Right cardiac atrium (tissue), 5 donors: ENCODE measurements around the gene LLGL2. TPM values are rescaled to one million over a fixed set of nuclear protein-coding genes. Genes with fewer than 3 reads are reported as not detected.

Source experiments
- ATAC-seq, 2 donors: fragments of 200-7000 bp; cut with Tn5 transposase; one replicate each; pipeline versions ENCODE4 v1.8.0 to v1.9.1; 2020; ENCODE audit warnings: moderate library complexity in 2 of 2, mild to moderate bottlenecking in 1 of 2
- DNase-seq, 3 donors: peaks; one replicate each; pipeline ENCODE4 v3.0.0-alpha.2; 2020
- H3K27ac ChIP-seq: one replicate; pipeline ENCODE4 v1.5.1; 2013; ENCODE audit warnings: mild to moderate bottlenecking, low read length, control low read depth, moderate library complexity
- H3K27me3 ChIP-seq: one replicate; pipeline ENCODE4 v1.6.1; 2013; ENCODE audit not compliant: control insufficient read depth, insufficient read depth
- H3K4me1 ChIP-seq: one replicate; pipeline ENCODE4 v1.6.1; 2013; ENCODE audit warnings: low read length; ENCODE audit not compliant: control insufficient read depth, insufficient read depth
- H3K4me3 ChIP-seq: one replicate; pipeline ENCODE4 v1.5.1; 2013; ENCODE audit warnings: low read length, control low read depth
- H3K9me3 ChIP-seq: one replicate; pipeline ENCODE4 v1.6.1; 2013; ENCODE audit warnings: low read length; ENCODE audit not compliant: control insufficient read depth
- WGBS: extraction: QIAGEN DNeasy Blood & Tissue Kit; methylation state at CpG from one replicate; pipeline ENCODE4 v1.1.7; 2013; 5-methylcytosine and 5-hydroxymethylcytosine counted together
- intact Hi-C, 4 donors: fragments of 100-400 bp; cut with DNase I; formaldehyde crosslinking; loops; one replicate each; pipeline versions ENCODE4 v1.11.0 to v1.14.0; 2022 to 2023
- polyA plus RNA-seq: library from polyadenylated mRNA; stranded (reverse); fragments of 200-250 nt; gene quantifications from one replicate; pipeline ENCODE4 v1.2.3, GENCODE V29; 2013
- total RNA-seq, 4 donors: library from RNA; stranded (reverse); fragmentation: NEBNext Ultra II Directional; extraction: Animal tissue kit (Norgen Biotek cat#: 25700); gene quantifications; one replicate each; pipeline ENCODE4 v1.2.1, GENCODE V29; 2021
- donor health status: healthy with polysubstance abuse.
- donor health status: DM: no; HTN: yes; CAD: no.
- donor health status: DM: no; HTN: no; CAD: no.
- donor health status: DM: no; HTN: yes; CAD: no; lungs with severe emphysema.
- donor health status: DM: yes; HTN: yes; CAD: no.

The LLGL2 gene
- total and polyA plus RNA-seq, 5 donors: 5.7 to 10.4 (median 8.6) TPM

- Histone ChIP-seq H3K4me1 (no peaks in the 10 kb centered on the region), H3K27me3 (no peaks in the 10 kb centered on the region), H3K27ac (no peak overlapping the region), H3K9me3 (no peaks in the 10 kb centered on the region), H3K4me3 (no peak overlapping the region)
- intact Hi-C loops: no loop called here
- DNase-seq (no peak), ATAC-seq (no peak)
- 84% methylated on average over 6 of the region's 6 CpGs for WGBS
Observed at GRCh38 chr17:75565618-75566017, 40.1 kb downstream of the LLGL2 start.

GRCh38 chr17:75566416-75566815, 40.9 kb downstream of the LLGL2 start:
- Histone ChIP-seq H3K9me3 (no peaks in the 10 kb centered on the region), H3K4me1 (no peaks in the 10 kb centered on the region), H3K4me3 (no peak overlapping the region), H3K27me3 (no peaks in the 10 kb centered on the region), H3K27ac (no peak overlapping the region)
- DNase-seq: no peak
- WGBS: 85% methylated on average over 6 of the region's 6 CpGs
- no peak for ATAC-seq
- intact Hi-C loops: no loop called here

GRCh38 chr17:75566834-75567233, 41.3 kb downstream of the LLGL2 start:
- H3K27me3 ChIP-seq: no peaks in the 10 kb centered on the region
- 94% methylated on average over 5 of the region's 5 CpGs for WGBS
- no peaks in the 10 kb centered on the region for H3K4me1 ChIP-seq
- ATAC-seq (no peak), DNase-seq (no peak)
- no peak overlapping the region for H3K4me3 ChIP-seq
- H3K27ac ChIP-seq: no peak overlapping the region
- no peaks in the 10 kb centered on the region for H3K9me3 ChIP-seq
- intact Hi-C loops: no loop called here

- H3K4me1 ChIP-seq: no peaks in the 10 kb centered on the region
- no peak overlapping the region for H3K27ac ChIP-seq
- WGBS: 93% methylated on average over 31 of the region's 31 CpGs
- DNase-seq (peak in 2 of 3 donors; percentile 35 to 40), ATAC-seq (no peak)
- no peak overlapping the region for H3K4me3 ChIP-seq
- H3K9me3 ChIP-seq: no peaks in the 10 kb centered on the region
- no peaks in the 10 kb centered on the region for H3K27me3 ChIP-seq
- intact Hi-C loops: no loop called here
Observed at GRCh38 chr17:75568412-75569255, 43.1 kb downstream of the LLGL2 start.

GRCh38 chr17:75570034-75570676, 44.7 kb downstream of the LLGL2 start:
- no peaks in the 10 kb centered on the region for H3K27me3 ChIP-seq
- 96% methylated on average over 35 of the region's 35 CpGs for WGBS
- ATAC-seq (no peak), DNase-seq (peak in 2 of 3 donors; percentile 38 to 55)
- H3K4me3 ChIP-seq: no peak overlapping the region
- H3K9me3 ChIP-seq: no peaks in the 10 kb centered on the region
- no peaks in the 10 kb centered on the region for H3K4me1 ChIP-seq
- intact Hi-C loops: no loop called here
- no peak overlapping the region for H3K27ac ChIP-seq

- no peak for ATAC-seq
- DNase-seq: peak in 2 of 3 donors; percentile 13 to 38
- 91% methylated on average over 11 of the region's 11 CpGs for WGBS
- H3K27me3 ChIP-seq: no peaks in the 10 kb centered on the region
- no peak overlapping the region for H3K4me3 ChIP-seq
- intact Hi-C loops: no loop called here
- H3K9me3 ChIP-seq: no peaks in the 10 kb centered on the region
- H3K4me1 ChIP-seq: no peaks in the 10 kb centered on the region
- H3K27ac ChIP-seq: no peak overlapping the region
Observed at GRCh38 chr17:75570772-75571171, 45.3 kb downstream of the LLGL2 start.

- peak; percentile 17 to 28 for ATAC-seq
- Histone ChIP-seq H3K9me3 (no peaks in the 10 kb centered on the region), H3K27me3 (no peaks in the 10 kb centered on the region), H3K4me3 (no peak overlapping the region), H3K27ac (no peak overlapping the region), H3K4me1 (no peaks in the 10 kb centered on the region)
- DNase-seq: peak in 2 of 3 donors; percentile 57 to 73
- intact Hi-C loops: no loop called here
- whole genome bisulfite sequencing: 77% methylated on average over 15 of the region's 15 CpGs
Observed at GRCh38 chr17:75571197-75571884, 45.8 kb downstream of the LLGL2 start.

- H3K27me3 ChIP-seq: no peaks in the 10 kb centered on the region
- H3K4me3 ChIP-seq: no peak overlapping the region
- WGBS: 93% methylated on average over 16 of the region's 16 CpGs
- intact Hi-C loops: no loop called here
- no peaks in the 10 kb centered on the region for H3K9me3 ChIP-seq
- no peak overlapping the region for H3K27ac ChIP-seq
- DNase-seq (peak in 1 of 3 donors; percentile 42), ATAC-seq (no peak)
- no peaks in the 10 kb centered on the region for H3K4me1 ChIP-seq
Observed at GRCh38 chr17:75571885-75572215, 46.4 kb downstream of the LLGL2 start.

GRCh38 chr17:75572713-75573539, 47.4 kb downstream of the LLGL2 start:
- Histone ChIP-seq H3K4me1 (no peaks in the 10 kb centered on the region), H3K4me3 (no peak overlapping the region), H3K27me3 (no peaks in the 10 kb centered on the region), H3K27ac (no peak overlapping the region), H3K9me3 (no peaks in the 10 kb centered on the region)
- intact Hi-C loops: no loop called here
- ATAC-seq (no peak), DNase-seq (peak in 2 of 3 donors; percentile 46 to 47)
- WGBS: 92% methylated on average over 39 of the region's 39 CpGs

GRCh38 chr17:75573540-75573957, 48.1 kb downstream of the LLGL2 start:
- ATAC-seq (no peak), DNase-seq (peak in 2 of 3 donors; percentile 28 to 49)
- no peak overlapping the region for H3K27ac ChIP-seq
- H3K9me3 ChIP-seq: no peaks in the 10 kb centered on the region
- WGBS: 95% methylated on average over 16 of the region's 16 CpGs
- H3K4me3 ChIP-seq: no peak overlapping the region
- H3K4me1 ChIP-seq: no peaks in the 10 kb centered on the region
- no peaks in the 10 kb centered on the region for H3K27me3 ChIP-seq
- intact Hi-C loops: no loop called here
